Mammary epithelial cell (primary cell): ENCODE results near the gene LMLN.

Experiments used
- CTCF ChIP-seq, 2 donors: IDR thresholded peaks in 1 of 2; conservative IDR thresholded peaks in 1 of 2; 2 replicates each; pipeline ENCODE4 v1.5.1; 2011 to 2012; ENCODE audit warnings: inconsistent platforms in 2 of 2, low read length in 2 of 2, mild to moderate bottlenecking in 2 of 2, control low read depth in 1 of 2, low read depth in 1 of 2; ENCODE audit not compliant: insufficient read depth in 1 of 2; ENCODE audit errors: extremely low read depth in 1 of 2
- EZH2 ChIP-seq: IDR thresholded peaks from 2 replicates; pipeline ENCODE4 v1.6.1; 2012; ENCODE audit warnings: low read length, inconsistent platforms, borderline replicate concordance

- TF ChIP-seq CTCF (conservative IDR thresholded peaks at IDR 0.05 in 1 of 2, IDR thresholded peaks at IDR 0.05 in 1 of 2; ENCODE audit: extremely low read depth in 1 of 2, insufficient read depth in 1 of 2, low read depth in 1 of 2, low read length in 2 of 2): no peak
- no peak for TF ChIP-seq EZH2
These were observed 3.1 kb downstream of the LMLN start for GRCh38 chr3:197963019-197963637.
